HFFc6 (cell line): ENCODE data around the gene HIP1R. TPM values are rescaled to one million over a fixed set of nuclear protein-coding genes. Genes with fewer than 3 reads are reported as not detected.

Source experiments
- DNase-seq: peaks from one replicate; pipeline ENCODE4 v3.0.0-alpha.2; 2018
- H3K27ac Mint-ChIP-seq: 2 replicates; pipeline ENCODE4 v1.8.0; 2020; ENCODE audit warnings: mild to moderate bottlenecking, mixed read lengths
- H3K27me3 Mint-ChIP-seq: 2 replicates; pipeline ENCODE4 v1.8.0; 2021; ENCODE audit warnings: mild to moderate bottlenecking, moderate library complexity, mixed read lengths; ENCODE audit not compliant: insufficient read depth
- H3K36me3 Mint-ChIP-seq: 2 replicates; pipeline ENCODE4 v1.8.0; 2021; ENCODE audit warnings: low read depth, mixed read lengths
- H3K4me1 Mint-ChIP-seq: 2 replicates; pipeline ENCODE4 v1.8.0; 2020; ENCODE audit warnings: low read depth, mixed read lengths
- H3K4me3 Mint-ChIP-seq: 2 replicates; pipeline ENCODE4 v1.8.0; 2020; ENCODE audit warnings: mild to moderate bottlenecking, moderate library complexity, mixed read lengths
- H3K9me3 Mint-ChIP-seq: 2 replicates; pipeline ENCODE4 v1.8.0; 2020; ENCODE audit warnings: mild to moderate bottlenecking, mixed read lengths
- total RNA-seq, 6 experiments: library from RNA; stranded (reverse); fragmentation: NEBNext Ultra II Directional; extraction: Animal tissue kit (Norgen Biotek cat#: 25700); gene quantifications; 2 replicates in 1 of 6; 3 replicates in 5 of 6; pipeline ENCODE4 v1.2.3, GENCODE V29; 2021
- TF ChIP-seq, protein P1 (sequence below): fragments of 200-600 bp; sonication (generic); IDR thresholded peaks from 2 replicates; pipeline ENCODE4 v1.5.0; 2021; ENCODE audit warnings: antibody characterized with exemption, mild to moderate bottlenecking

The HIP1R gene
- total RNA-seq, 6 experiments from 2014 or later: 6.7 to 9.8 (median 8.4) TPM

DNA sequence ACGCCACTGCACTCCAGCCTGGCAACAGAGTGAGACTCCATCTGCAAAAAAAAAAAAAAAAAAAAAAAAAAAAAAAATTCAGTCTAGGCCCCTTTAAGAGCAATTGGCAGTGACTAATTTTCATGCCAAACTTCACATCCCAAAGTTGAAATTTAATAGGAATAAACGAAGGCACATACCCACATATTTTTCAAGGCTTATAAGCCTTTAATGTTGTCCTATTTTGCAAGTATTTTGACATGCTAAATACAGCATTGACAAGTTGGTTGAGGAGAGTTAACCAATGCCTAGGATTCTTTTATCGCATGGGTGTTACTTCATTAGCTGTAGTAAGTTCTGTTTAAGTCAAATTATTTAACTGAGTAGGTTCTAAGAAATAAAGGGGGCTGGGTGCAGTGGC, 23.5 kb upstream of the HIP1R start:
- no peaks in the 10 kb centered on the region for H3K36me3 Mint-ChIP-seq
- no peak overlapping the region for H3K27ac Mint-ChIP-seq
- 0 out of 2 replicates have a peak, but pooled peaks cover 6% of the 10 kb centered on the region for H3K4me1 Mint-ChIP-seq
- no peak overlapping the region for H3K4me3 Mint-ChIP-seq
- TF ChIP-seq, protein P1, sequence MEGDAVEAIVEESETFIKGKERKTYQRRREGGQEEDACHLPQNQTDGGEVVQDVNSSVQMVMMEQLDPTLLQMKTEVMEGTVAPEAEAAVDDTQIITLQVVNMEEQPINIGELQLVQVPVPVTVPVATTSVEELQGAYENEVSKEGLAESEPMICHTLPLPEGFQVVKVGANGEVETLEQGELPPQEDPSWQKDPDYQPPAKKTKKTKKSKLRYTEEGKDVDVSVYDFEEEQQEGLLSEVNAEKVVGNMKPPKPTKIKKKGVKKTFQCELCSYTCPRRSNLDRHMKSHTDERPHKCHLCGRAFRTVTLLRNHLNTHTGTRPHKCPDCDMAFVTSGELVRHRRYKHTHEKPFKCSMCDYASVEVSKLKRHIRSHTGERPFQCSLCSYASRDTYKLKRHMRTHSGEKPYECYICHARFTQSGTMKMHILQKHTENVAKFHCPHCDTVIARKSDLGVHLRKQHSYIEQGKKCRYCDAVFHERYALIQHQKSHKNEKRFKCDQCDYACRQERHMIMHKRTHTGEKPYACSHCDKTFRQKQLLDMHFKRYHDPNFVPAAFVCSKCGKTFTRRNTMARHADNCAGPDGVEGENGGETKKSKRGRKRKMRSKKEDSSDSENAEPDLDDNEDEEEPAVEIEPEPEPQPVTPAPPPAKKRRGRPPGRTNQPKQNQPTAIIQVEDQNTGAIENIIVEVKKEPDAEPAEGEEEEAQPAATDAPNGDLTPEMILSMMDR: no peak
- H3K27me3 Mint-ChIP-seq: no peaks in the 10 kb centered on the region
- H3K9me3 Mint-ChIP-seq: no peaks in the 10 kb centered on the region
- DNase-seq: no peak

- H3K4me1 Mint-ChIP-seq: 0 out of 2 replicates have a peak, but pooled peaks cover 6% of the 10 kb centered on the region
- H3K4me3 Mint-ChIP-seq: no peak overlapping the region
- no peaks in the 10 kb centered on the region for H3K36me3 Mint-ChIP-seq
- no peaks in the 10 kb centered on the region for H3K9me3 Mint-ChIP-seq
- no peak for DNase-seq
- H3K27me3 Mint-ChIP-seq: no peaks in the 10 kb centered on the region
- TF ChIP-seq, protein P1: no peak
- H3K27ac Mint-ChIP-seq: no peak overlapping the region
These were observed 21.9 kb upstream of the HIP1R start for GRCh38 chr12:122813310-122813713.

DNA sequence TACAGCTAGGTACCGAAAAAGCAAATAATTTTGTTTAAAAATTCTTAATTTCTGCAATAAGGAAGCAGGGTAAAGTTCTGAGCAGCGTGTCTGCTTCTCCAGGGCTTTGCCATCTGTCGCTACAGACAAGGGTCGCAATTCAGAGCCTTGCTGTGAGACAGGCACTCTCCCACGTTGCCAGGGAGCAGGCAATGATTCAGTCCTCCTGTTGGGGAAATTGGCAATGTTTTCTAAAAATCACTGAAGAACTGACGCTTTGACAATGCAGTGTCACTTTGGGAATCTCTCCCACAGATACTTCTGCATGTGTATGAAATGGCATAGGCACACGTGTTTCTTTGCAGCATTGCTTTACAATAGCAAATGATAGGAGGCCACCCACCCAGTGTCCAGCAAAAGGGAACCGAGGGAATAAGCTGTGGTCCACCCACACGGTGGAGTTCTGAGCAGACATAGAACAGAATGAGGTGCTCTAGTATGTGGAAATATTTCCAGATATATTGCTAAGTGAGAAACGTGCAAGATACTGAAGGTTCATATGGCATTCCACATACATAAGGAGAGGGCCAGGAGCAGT, 16.0 kb upstream of the HIP1R start:
- H3K4me1 Mint-ChIP-seq: no peaks in the 10 kb centered on the region

GRCh38 chr12:122820138-122820537, 15.1 kb upstream of the HIP1R start:
- no peak for DNase-seq
- Mint-ChIP-seq H3K36me3 (no peaks in the 10 kb centered on the region), H3K4me3 (no peak overlapping the region), H3K27me3 (peaks cover 6% of the 10 kb centered on the region), H3K4me1 (no peaks in the 10 kb centered on the region), H3K9me3 (no peaks in the 10 kb centered on the region), H3K27ac (no peak overlapping the region)
- TF ChIP-seq, protein P1: no peak

More for the DNA sequence above, 16.0 kb upstream of the HIP1R start:
- H3K27ac Mint-ChIP-seq: no peak overlapping the region
- DNase-seq: no peak
- no peaks in the 10 kb centered on the region for H3K36me3 Mint-ChIP-seq
- peaks cover 6% of the 10 kb centered on the region for H3K27me3 Mint-ChIP-seq
- TF ChIP-seq, protein P1: no peak
- no peak overlapping the region for H3K4me3 Mint-ChIP-seq
- no peaks in the 10 kb centered on the region for H3K9me3 Mint-ChIP-seq

DNA sequence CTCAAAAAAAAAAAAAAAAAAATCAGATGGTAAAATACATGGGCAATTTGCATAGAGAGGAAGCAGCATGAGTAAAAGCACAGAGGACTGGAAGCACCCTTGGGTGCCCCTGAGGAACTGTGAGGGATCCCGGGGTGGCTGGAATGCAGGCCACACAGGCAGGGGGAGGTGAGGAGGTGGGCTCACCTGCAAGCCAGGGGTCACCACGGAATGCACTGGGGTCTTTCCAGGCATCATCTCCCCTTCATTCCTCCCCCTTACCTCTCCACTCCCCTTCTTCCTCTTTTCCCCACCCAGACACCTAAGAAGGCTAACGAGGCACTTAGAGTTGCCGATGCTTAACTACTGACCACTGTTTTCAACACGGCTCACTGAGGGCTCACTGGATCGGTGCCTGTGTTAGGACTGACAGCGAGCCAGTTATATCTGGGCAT, 14.4 kb upstream of the HIP1R start:
- DNase-seq: no peak
- Mint-ChIP-seq H3K4me3 (no peak overlapping the region), H3K4me1 (no peaks in the 10 kb centered on the region; the same call in 1 of the 2 replicates), H3K27me3 (peaks cover 6% of the 10 kb centered on the region), H3K36me3 (no peaks in the 10 kb centered on the region), H3K9me3 (no peaks in the 10 kb centered on the region), H3K27ac (no peak overlapping the region)
- TF ChIP-seq, protein P1: no peak
